CD4-positive, alpha-beta T cell (primary cell): ENCODE measurements around the gene PODN. TPM values are rescaled to one million over a fixed set of nuclear protein-coding genes. Genes with fewer than 3 reads are reported as not detected.

Experiments used
- ATAC-seq: fragments of 200-7000 bp; cut with Tn5 transposase; one replicate; pipeline ENCODE4 v1.10.0; 2022; ENCODE audit warnings: mild to moderate bottlenecking; ENCODE audit not compliant: poor library complexity
- CTCF ChIA-PET: fragments of 350-600 bp; sonication (Branson Sonifier 250); formaldehyde crosslinking; loops from one replicate; lab custom pipeline; 2021; ENCODE audit warnings: antibody characterized with exemption, inconsistent platforms; lab: Charles Lee
- POLR2A ChIA-PET: fragments of 350-600 bp; sonication (Branson Sonifier 250); formaldehyde crosslinking; loops from one replicate; lab custom pipeline; 2021; ENCODE audit warnings: antibody characterized with exemption, inconsistent platforms; lab: Charles Lee
- DNase-seq, 14 experiments: peaks; one replicate each; pipeline ENCODE4 v3.0.0-alpha.2; 2013 to 2020; ENCODE audit warnings: mixed read lengths in 2 of 14
- H3K27ac ChIP-seq, 2 donors: one replicate each; pipeline versions ENCODE4 v1.5.1 to v1.7.0; 2013; ENCODE audit warnings: low read length in 2 of 2, low read depth in 1 of 2, mild to moderate bottlenecking in 1 of 2
- H3K27me3 ChIP-seq, 2 experiments: 1 replicate in 1 of 2; 2 replicates in 1 of 2; pipeline versions ENCODE4 v1.6.1 to v1.7.0; 2013; ENCODE audit warnings: low read length in 2 of 2, control low read depth in 1 of 2, mild to moderate bottlenecking in 1 of 2, moderate library complexity in 1 of 2; ENCODE audit not compliant: insufficient read depth in 2 of 2, control insufficient read depth in 1 of 2
- H3K36me3 ChIP-seq: one replicate; pipeline ENCODE4 v1.6.1; 2013; ENCODE audit warnings: low read length, control low read depth; ENCODE audit not compliant: insufficient read depth
- H3K4me1 ChIP-seq: one replicate; pipeline ENCODE4 v1.6.1; 2013; ENCODE audit warnings: low read length, control low read depth; ENCODE audit not compliant: insufficient read depth
- H3K4me3 ChIP-seq: one replicate; pipeline ENCODE4 v1.5.1; 2013; ENCODE audit warnings: mild to moderate bottlenecking, low read length, moderate library complexity
- H3K9me3 ChIP-seq, 2 experiments: 1 replicate in 1 of 2; 2 replicates in 1 of 2; pipeline versions ENCODE4 v1.6.1 to v1.7.0; 2013; ENCODE audit warnings: low read length in 2 of 2, mild to moderate bottlenecking in 2 of 2, control low read depth in 1 of 2, moderate library complexity in 1 of 2; ENCODE audit not compliant: control insufficient read depth in 1 of 2, insufficient read depth in 1 of 2
- H3K27ac Mint-ChIP-seq: one replicate; pipeline ENCODE4 v1.8.0; 2020; ENCODE audit warnings: mixed read lengths
- H3K27me3 Mint-ChIP-seq: one replicate; pipeline ENCODE4 v1.8.0; 2021; ENCODE audit warnings: mixed read lengths
- H3K36me3 Mint-ChIP-seq: one replicate; pipeline ENCODE4 v1.8.0; 2021; ENCODE audit warnings: low read depth, mixed read lengths
- H3K4me1 Mint-ChIP-seq: one replicate; pipeline ENCODE4 v1.8.0; 2021; ENCODE audit warnings: low read depth, mixed read lengths
- H3K4me3 Mint-ChIP-seq: one replicate; pipeline ENCODE4 v1.8.0; 2020; ENCODE audit warnings: mild to moderate bottlenecking, mixed read lengths
- H3K9me3 Mint-ChIP-seq: one replicate; pipeline ENCODE4 v1.8.0; 2020; ENCODE audit warnings: mixed read lengths
- CTCF ChIP-seq: fragments of 200-600 bp; IDR thresholded peaks from one replicate; pipeline ENCODE4 v1.8.0; 2022; ENCODE audit warnings: antibody characterized with exemption, mild to moderate bottlenecking
- intact Hi-C, 2 experiments: fragments of 100-400 bp; cut with DNase I in 1 of 2; cut with micrococcal nuclease in 1 of 2; formaldehyde crosslinking; loops; one replicate each; pipeline versions ENCODE4 v1.15.1 to v1.9.0; 2023 to 2025; cut with DNase I, micrococcal nuclease
- total RNA-seq, 174 experiments: library from RNA in 2 of 174; stranded (reverse) in 2 of 174; gene quantifications; one replicate each; pipeline ENCODE4 v1.2.3 and lab custom pipeline; 2021 to 2026

Gene PODN
- total RNA-seq, 2 experiments from 2014 or later: not detected

- H3K36me3 Mint-ChIP-seq: peaks cover 89% of the 10 kb centered on the region
These were observed 12.9 kb upstream of the PODN start for GRCh38 chr1:53048960-53049573.

GRCh38 chr1:53049574-53049967, 12.4 kb upstream of the PODN start:
- ChIA-PET CTCF (no interaction called here), POLR2A (no interaction called here)
- Mint-ChIP-seq H3K27me3 (no peaks in the 10 kb centered on the region), H3K4me3 (no peak overlapping the region), H3K27ac (no peak overlapping the region), H3K4me1 (no peaks in the 10 kb centered on the region), H3K9me3 (no peaks in the 10 kb centered on the region), H3K36me3 (peaks cover 93% of the 10 kb centered on the region)
- TF ChIP-seq CTCF: no peak
- Histone ChIP-seq H3K27me3 (no peaks in the 10 kb centered on the region), H3K4me1 (no peaks in the 10 kb centered on the region), H3K36me3 (peaks cover 56% of the 10 kb centered on the region), H3K9me3 (no peaks in the 10 kb centered on the region), H3K27ac (no peak overlapping the region), H3K4me3 (no peak overlapping the region)
- ATAC-seq: no peak
- intact Hi-C loops: no loop called here
- DNase-seq: no peak

More at GRCh38 chr1:53048960-53049573, 12.9 kb upstream of the PODN start:
- Histone ChIP-seq H3K9me3 (no peaks in the 10 kb centered on the region), H3K27ac (no peak overlapping the region), H3K4me3 (no peak overlapping the region), H3K36me3 (peaks cover 56% of the 10 kb centered on the region), H3K4me1 (no peaks in the 10 kb centered on the region), H3K27me3 (no peaks in the 10 kb centered on the region)
- POLR2A ChIA-PET: interaction anchor here (1.0 kb wide), 1 partner anchor 11 kb away, joined by 3 read pairs; no protein-coding TSS in a partner anchor
- no peak overlapping the region for H3K27ac Mint-ChIP-seq
- no peak overlapping the region for H3K4me3 Mint-ChIP-seq
- no peaks in the 10 kb centered on the region for H3K27me3 Mint-ChIP-seq
- no peaks in the 10 kb centered on the region for H3K9me3 Mint-ChIP-seq
- CTCF ChIA-PET: no interaction called here
- ATAC-seq: no peak
- DNase-seq: no peak
- no peaks in the 10 kb centered on the region for H3K4me1 Mint-ChIP-seq
- intact Hi-C loops: no loop called here
- no peak for TF ChIP-seq CTCF

- POLR2A ChIA-PET: no interaction called here
- ATAC-seq: no peak
- no peaks in the 10 kb centered on the region for H3K9me3 ChIP-seq
- H3K27me3 ChIP-seq: no peaks in the 10 kb centered on the region
- Mint-ChIP-seq H3K4me1 (no peaks in the 10 kb centered on the region), H3K27me3 (no peaks in the 10 kb centered on the region), H3K36me3 (peaks cover 89% of the 10 kb centered on the region), H3K27ac (no peak overlapping the region), H3K4me3 (no peak overlapping the region), H3K9me3 (no peaks in the 10 kb centered on the region)
- peaks cover 56% of the 10 kb centered on the region for H3K36me3 ChIP-seq
- no peak overlapping the region for H3K27ac ChIP-seq
- CTCF ChIA-PET: no interaction called here
- no peak overlapping the region for H3K4me3 ChIP-seq
- no peak for DNase-seq
- H3K4me1 ChIP-seq: no peaks in the 10 kb centered on the region
- intact Hi-C loops: no loop called here
- TF ChIP-seq CTCF: no peak
These were observed 11.7 kb upstream of the PODN start for GRCh38 chr1:53050310-53050709.
